Measurements from ENCODE around the gene AGR3. TPM values are rescaled to one million over a fixed set of nuclear protein-coding genes. Genes with fewer than 3 reads are reported as not detected.

The AGR3 gene
- total RNA-seq: not detected in 2 replicates

GRCh38 chr7:16881844-16882243 is at the start of gene AGR3:
TSS of gene AGR3 (minus strand) at chr7:16881983. CDS start at chr7:16878618, 3,365 bp downstream.

Other genes starting within 250 kb of the AGR3 start
- 9.1 and 10.9 TPM in 2 replicates for gene ANKMY2, start 236.2 kb downstream of the AGR3 start, total RNA-seq
- 128 and 130 TPM in 2 replicates for gene BZW2, start 235.8 kb downstream of the AGR3 start, total RNA-seq
- 55.2 and 56.2 TPM in 2 replicates for gene TSPAN13, start 128.2 kb downstream of the AGR3 start, total RNA-seq
- gene AGR2, start 77.0 kb downstream of the AGR3 start, total RNA-seq: not detected in 2 replicates